Stimulated activated CD8-positive, alpha-beta memory T cell treated with anti-CD3 and anti-CD28 coated beads, Interleukin-15, amount 100 ng/mL, for 48 hours (primary cell): ENCODE measurements around the gene CDCA7.
"Not testable (repeated sequence)": the region's sequence is repeated elsewhere in the genome, so short reads cannot be mapped to it uniquely, and the experiment has no call there.

Source experiments
- DNase-seq, 2 donors: peaks; one replicate each; pipeline ENCODE4 v3.0.0-alpha.2; 2020; ENCODE audit warnings: low read depth in 2 of 2

CDCA7 gene

DNA sequence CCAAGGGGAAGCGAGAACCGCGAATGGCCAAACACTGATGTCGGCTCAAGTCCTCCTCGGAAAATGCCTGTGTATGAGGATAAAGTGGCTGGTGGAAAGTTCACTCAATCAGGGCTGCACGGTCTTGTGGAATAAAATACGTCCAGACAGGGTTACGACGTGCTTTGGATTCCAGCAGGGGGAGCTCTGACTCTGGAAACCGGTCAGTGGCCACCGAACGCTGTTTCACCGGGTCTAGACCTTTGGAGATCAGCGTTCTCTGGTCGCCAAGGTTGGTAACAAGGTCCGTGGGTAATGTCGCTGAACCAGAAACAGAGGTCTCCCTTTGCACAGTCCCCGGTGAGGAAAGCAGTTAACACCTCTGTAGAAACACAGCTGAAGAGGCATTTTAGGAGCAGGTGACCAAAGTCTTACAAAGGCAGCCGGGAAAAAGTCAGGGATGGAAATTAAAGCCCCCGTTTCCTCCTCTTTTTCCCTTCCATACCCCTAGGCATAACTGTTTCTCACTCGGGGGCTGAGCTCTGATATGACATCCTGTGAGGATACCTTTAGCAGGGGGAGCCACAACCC is 47.8 kb downstream of the CDCA7 start:
- DNase-seq, result peak; percentile 40 to 45

- DNase-seq, result no peak
Measured at GRCh38 chr2:173404841-173405750, 50.4 kb downstream of the CDCA7 start.

- no peak for DNase-seq
Measured at GRCh38 chr2:173407176-173407575, 52.5 kb downstream of the CDCA7 start.

DNA sequence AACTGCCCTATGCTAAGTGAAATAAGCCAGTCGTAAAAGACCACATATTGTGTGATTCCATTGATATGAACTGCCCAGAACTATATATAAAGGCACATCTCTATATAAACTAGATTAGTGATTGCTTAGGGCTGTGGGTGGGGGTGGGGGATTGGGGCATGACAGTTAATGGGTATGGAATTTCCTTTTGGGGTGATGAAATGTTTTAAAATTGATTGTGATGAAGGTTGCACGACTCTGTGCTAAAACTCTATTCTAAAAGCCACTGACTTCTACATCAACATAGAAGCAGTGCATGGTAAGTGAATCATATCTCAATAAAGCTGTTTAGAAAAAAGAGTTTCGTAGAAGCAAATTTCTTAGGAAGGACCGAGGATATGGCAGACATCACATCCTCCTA is 53.0 kb downstream of the CDCA7 start:
- no peak for DNase-seq

DNA sequence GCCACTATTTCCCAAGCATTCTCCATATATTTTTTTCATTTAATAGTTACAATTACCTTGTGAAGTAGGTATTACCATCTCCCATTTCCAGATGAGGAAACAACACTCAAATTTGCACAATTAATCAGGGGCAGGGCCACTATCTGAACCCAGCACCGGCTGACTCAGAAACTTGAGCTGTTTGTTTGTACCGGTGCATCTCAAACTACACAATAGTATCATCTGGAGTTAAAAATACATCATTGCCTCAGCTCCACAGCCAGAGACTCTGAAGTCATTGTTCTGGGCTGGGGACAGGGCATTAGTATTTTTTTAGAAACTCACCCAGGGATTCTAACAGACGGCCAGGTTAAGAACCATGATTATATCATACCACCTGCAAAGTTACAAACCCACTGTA is 55.9 kb downstream of the CDCA7 start:
- no peak for DNase-seq

- DNase-seq, result no peak
Measured at GRCh38 chr2:173412628-173413027, 58.0 kb downstream of the CDCA7 start.

- DNase-seq, result no peak
Measured at GRCh38 chr2:173414823-173415322, 60.2 kb downstream of the CDCA7 start.

DNA sequence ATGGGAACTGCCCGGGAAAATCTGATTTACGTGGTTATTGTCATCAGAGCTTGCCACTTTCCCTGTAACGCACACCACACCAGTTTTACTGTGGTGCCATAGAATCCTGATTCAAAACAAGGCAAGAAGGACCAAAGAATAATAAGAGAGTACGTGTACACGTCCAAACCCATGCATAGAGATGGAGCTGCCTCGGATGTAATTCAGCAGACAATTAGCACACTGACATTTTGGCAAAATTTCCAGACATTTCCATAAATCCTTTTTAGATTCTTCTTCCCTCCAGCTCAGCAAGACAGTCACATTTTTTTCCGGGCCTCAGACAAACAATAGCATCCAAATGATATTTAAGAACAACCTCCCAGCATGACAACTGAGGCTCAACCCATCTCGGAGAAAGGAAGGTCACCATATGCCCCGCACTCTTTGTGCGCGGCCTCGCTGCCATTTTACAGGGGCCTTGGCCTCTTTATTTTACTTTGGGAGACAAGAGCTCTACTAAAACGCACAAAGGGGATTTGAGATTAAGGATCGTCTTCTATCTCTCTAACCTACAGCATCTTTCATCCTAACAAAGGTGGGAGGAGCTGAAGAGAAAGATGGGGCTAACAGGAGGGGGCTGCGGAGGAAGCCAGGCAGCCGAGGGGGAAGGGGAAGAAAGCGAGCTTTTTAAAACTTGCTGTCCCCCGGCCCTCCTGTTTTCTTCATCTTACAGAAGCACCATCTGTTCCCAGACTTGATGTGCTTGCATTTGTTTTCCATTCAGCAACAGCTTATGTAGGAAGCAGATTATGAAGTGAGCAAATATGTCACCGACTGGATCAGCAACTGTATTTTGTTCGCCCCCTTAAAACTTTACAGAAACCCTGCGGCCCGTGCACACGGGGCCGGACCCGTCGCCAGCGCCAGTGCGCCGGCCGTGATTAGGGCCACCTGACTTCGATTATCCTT is 61.0 kb downstream of the CDCA7 start:
- no peak for DNase-seq

DNA sequence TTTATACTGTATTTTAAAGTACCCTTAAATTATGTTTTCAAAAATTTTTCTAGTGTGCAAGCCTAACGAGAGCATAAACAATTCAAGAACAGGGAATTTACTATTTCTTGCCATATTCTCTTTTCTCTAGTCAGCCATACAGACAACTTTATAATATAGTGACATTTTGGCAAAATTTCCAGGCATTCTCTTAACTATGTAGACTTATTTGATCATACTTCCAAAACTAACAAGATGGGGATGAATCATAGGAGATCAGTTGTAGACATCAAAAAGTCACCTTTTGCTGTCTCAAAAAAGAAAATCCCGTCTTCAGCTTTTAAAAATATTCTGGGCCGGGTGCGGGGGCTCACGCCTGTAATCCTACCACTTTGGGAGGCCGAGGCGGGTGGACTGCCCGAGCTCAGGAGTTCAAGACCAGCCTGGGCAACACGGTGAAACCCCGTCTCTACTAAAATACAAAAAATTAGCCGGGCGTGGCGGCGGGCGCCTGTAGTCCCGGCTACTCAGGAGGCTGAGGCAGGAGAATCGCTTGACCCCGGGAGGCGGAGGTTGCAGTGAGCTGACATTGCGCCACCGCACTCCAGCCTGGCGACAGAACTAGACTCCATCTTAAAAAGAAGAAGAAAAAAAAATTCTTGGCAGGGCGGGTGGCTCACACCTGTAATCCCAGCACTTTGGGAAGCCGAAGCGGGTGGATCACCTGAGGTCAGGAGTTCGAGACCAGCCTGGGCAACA is 61.9 kb downstream of the CDCA7 start:
- not testable (repeated sequence) for DNase-seq

- DNase-seq, result no peak
Measured at GRCh38 chr2:173417341-173417740, 62.7 kb downstream of the CDCA7 start.

DNA sequence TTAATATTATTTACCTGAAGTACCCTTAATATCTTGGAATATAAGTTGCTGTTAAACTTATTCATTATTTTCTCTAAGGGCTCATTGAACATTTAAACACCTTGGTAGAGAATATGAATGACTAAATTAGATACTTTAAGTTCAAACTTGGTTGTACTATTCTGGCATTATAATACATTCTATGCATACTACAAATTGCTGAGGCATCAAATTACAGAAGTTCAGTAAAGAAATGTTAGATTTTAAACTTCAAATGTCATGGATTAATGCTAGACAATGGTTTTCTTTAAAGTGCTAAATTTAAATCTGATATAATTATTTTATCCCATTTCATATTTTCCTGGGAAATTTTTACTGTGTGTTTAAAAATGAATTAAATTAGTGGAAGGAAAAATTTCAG is 63.1 kb downstream of the CDCA7 start:
- DNase-seq, result no peak
